ENCODE data around the gene TMED9. TPM values are rescaled to one million over a fixed set of nuclear protein-coding genes. Genes with fewer than 3 reads are reported as not detected.

TMED9 gene
- total RNA-seq, 4 donors from 2014 or later = 50.9 to 86.4 (median 72.9) TPM

DNA sequence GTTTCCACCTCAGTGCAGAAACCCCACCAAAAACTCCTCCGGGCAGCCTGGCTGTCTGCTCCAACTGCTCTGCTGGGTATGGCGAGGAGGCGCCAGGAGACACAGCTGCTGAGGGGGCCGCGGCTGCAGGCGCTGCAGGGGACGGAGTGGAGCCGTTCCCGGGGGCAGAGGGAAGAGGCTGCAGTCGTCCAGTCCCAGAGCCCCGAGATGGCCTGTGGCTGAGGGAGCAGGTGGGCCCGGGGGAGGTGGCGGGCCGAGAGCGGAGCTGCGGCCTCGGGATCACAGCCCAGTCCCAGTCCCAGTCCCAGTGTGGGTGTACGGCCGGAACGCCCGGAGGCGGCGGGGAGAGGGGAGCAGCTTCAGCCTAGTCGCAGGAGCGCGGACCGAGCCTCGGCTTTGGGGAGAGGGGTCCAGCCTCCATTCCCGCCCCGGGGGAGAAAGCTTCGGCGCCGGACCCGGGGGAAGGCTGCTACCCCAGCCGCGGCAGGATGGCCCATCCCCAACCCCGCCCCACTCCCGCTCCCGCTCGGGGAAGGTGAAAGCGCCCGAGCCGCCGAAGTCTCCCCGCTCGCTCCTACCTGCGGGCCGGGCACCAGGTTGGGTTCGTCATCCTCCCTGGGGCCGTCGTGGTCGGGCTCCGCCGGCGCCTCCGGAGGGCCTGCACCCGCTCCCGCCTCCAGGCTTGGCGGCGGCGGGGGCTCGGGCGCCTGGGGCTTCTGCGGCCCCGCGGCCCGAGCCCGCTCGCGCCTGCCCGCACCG lies 38.2 kb upstream of the TMED9 start:
- Histone ChIP-seq H3K36me3 (peaks cover 0 to 15% of the 10 kb centered on the region in 2 donors), H3K27me3 (no peaks in the 10 kb centered on the region), H3K9me3 (no peaks in the 10 kb centered on the region), H3K27ac (peak overlapping the region; percentile 71 to 91 (median 88)), H3K4me1 (peaks cover 0 to 57% (median 8%) of the 10 kb centered on the region in 3 donors), H3K4me3 (peak overlapping the region; percentile 90 to 96)
- no CpG with 5 or more reads among the region's 72 CpGs for WGBS, 2 donors (ENCODE audit: low coverage in 1 of 2)
- peak; percentile 50 for ATAC-seq
- no peak for TF ChIP-seq POLR2AphosphoS5 (IDR thresholded peaks at IDR 0.05)
- TF ChIP-seq EP300 (IDR thresholded peaks at IDR 0.05) = no peak
- TF ChIP-seq POLR2A (IDR thresholded peaks at IDR 0.05) = no peak
- TF ChIP-seq, protein P1, sequence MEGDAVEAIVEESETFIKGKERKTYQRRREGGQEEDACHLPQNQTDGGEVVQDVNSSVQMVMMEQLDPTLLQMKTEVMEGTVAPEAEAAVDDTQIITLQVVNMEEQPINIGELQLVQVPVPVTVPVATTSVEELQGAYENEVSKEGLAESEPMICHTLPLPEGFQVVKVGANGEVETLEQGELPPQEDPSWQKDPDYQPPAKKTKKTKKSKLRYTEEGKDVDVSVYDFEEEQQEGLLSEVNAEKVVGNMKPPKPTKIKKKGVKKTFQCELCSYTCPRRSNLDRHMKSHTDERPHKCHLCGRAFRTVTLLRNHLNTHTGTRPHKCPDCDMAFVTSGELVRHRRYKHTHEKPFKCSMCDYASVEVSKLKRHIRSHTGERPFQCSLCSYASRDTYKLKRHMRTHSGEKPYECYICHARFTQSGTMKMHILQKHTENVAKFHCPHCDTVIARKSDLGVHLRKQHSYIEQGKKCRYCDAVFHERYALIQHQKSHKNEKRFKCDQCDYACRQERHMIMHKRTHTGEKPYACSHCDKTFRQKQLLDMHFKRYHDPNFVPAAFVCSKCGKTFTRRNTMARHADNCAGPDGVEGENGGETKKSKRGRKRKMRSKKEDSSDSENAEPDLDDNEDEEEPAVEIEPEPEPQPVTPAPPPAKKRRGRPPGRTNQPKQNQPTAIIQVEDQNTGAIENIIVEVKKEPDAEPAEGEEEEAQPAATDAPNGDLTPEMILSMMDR (IDR thresholded peaks at IDR 0.05) = no peak

GRCh38 chr5:177554474-177555111 lies 37.4 kb upstream of the TMED9 start, which contains the start of gene FAM193B:
TSS of gene FAM193B (minus strand) at chr5:177554563. CDS start at chr5:177554458, 105 bp downstream.
- TF ChIP-seq EP300 (IDR thresholded peaks at IDR 0.05) (no peak), POLR2A (IDR thresholded peaks at IDR 0.05) (peak in 1 of 2 donors; percentile 14), POLR2AphosphoS5 (IDR thresholded peaks at IDR 0.05) (peak; percentile 55)
- TF ChIP-seq, protein P1 (IDR thresholded peaks at IDR 0.05) = peak; percentile 12 to 60 (median 38)
- Histone ChIP-seq H3K9me3 (no peaks in the 10 kb centered on the region), H3K27ac (peak within 1 kb of the TSS; percentile 71 to 91 (median 88)), H3K4me1 (peaks cover 0 to 53% (median 8%) of the 10 kb centered on the region in 3 donors), H3K4me3 (peak within 1 kb of the TSS; percentile 90 to 96), H3K27me3 (no peaks in the 10 kb centered on the region), H3K36me3 (peaks cover 0 to 15% of the 10 kb centered on the region in 2 donors)
- 21% methylated on average over 15 of the region's 49 CpGs; no CpG with 5 or more reads in 1 of the 2 donors for WGBS, 2 donors (ENCODE audit: low coverage in 1 of 2)
- ATAC-seq = peak; percentile 99

GRCh38 chr5:177555228-177555627 lies 36.8 kb upstream of the TMED9 start:
- H3K36me3 ChIP-seq = peaks cover 0 to 15% of the 10 kb centered on the region in 2 donors
- ATAC-seq = no peak
- no peak overlapping the region for H3K4me3 ChIP-seq
- 42 to 58% methylated on average over 1 to 2 of the region's 2 CpGs for WGBS, 2 donors (ENCODE audit: low coverage in 1 of 2)
- H3K4me1 ChIP-seq = peaks cover 0 to 47% (median 8%) of the 10 kb centered on the region in 3 donors
- TF ChIP-seq, protein P1 (IDR thresholded peaks at IDR 0.05) = no peak
- TF ChIP-seq POLR2A (IDR thresholded peaks at IDR 0.05) (no peak), POLR2AphosphoS5 (IDR thresholded peaks at IDR 0.05) (no peak), EP300 (IDR thresholded peaks at IDR 0.05) (no peak)
- H3K27ac ChIP-seq = no peak overlapping the region
- H3K9me3 ChIP-seq = no peaks in the 10 kb centered on the region
- no peaks in the 10 kb centered on the region for H3K27me3 ChIP-seq

DNA sequence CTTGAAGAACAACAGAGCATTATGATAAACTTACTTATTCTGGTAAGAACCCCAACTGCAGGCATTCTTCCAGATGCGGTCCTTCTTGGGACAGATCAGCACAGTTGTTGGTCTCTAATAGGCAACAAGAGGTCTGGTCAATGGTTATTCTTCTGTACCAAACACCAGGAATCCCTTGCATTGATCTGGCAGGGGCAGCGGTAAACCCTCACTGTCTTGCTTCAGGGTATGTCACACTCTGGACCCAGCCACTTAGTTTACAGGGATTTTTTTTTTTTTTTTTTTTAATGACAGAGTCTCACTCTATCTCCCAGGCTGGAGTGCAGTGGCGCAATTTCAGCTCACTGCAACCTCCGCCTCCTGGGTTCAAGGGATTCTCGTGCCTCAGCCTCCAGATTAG lies 36.3 kb upstream of the TMED9 start:
- no peak overlapping the region for H3K27ac ChIP-seq
- peaks cover 0 to 42% (median 8%) of the 10 kb centered on the region in 3 donors for H3K4me1 ChIP-seq
- H3K36me3 ChIP-seq = peaks cover 0 to 15% of the 10 kb centered on the region in 2 donors
- H3K27me3 ChIP-seq = no peaks in the 10 kb centered on the region
- no peaks in the 10 kb centered on the region for H3K9me3 ChIP-seq
- 93 to 94% methylated on average over 5 of the region's 5 CpGs for WGBS, 2 donors (ENCODE audit: low coverage in 1 of 2)
- TF ChIP-seq POLR2AphosphoS5 (IDR thresholded peaks at IDR 0.05) (no peak), POLR2A (IDR thresholded peaks at IDR 0.05) (no peak), EP300 (IDR thresholded peaks at IDR 0.05) (no peak)
- TF ChIP-seq, protein P1 (IDR thresholded peaks at IDR 0.05) = no peak
- ATAC-seq = no peak
- H3K4me3 ChIP-seq = no peak overlapping the region
